Left lung (tissue), 10 donors: ENCODE measurements around the gene NRAP. TPM values are rescaled to one million over a fixed set of nuclear protein-coding genes. Genes with fewer than 3 reads are reported as not detected.

Experiments used
- ATAC-seq: fragments of 200-7000 bp; cut with Tn5 transposase; one replicate; pipeline ENCODE4 v1.9.1; 2020; ENCODE audit warnings: moderate library complexity
- DNase-seq, 4 donors: peaks; one replicate each; pipeline ENCODE4 v3.0.0-alpha.2; 2013 to 2020
- H3K27ac ChIP-seq, 2 donors: fragments of 200-600 bp; sonication (generic) in 1 of 2; one replicate each; pipeline versions ENCODE4 v1.5.0 to v1.8.0; 2020 to 2021
- H3K27me3 ChIP-seq, 2 donors: fragments of 200-600 bp; sonication (generic) in 1 of 2; one replicate each; pipeline versions ENCODE4 v1.5.0 to v1.8.0; 2020 to 2021
- H3K36me3 ChIP-seq, 2 donors: fragments of 200-600 bp; sonication (generic) in 1 of 2; one replicate each; pipeline versions ENCODE4 v1.5.0 to v1.8.0; 2020 to 2021
- H3K4me1 ChIP-seq, 2 donors: fragments of 200-600 bp; one replicate each; pipeline ENCODE4 v1.8.0; 2021
- H3K4me3 ChIP-seq, 2 donors: fragments of 200-600 bp; sonication (generic) in 1 of 2; one replicate each; pipeline versions ENCODE4 v1.5.0 to v1.8.0; 2020 to 2021; ENCODE audit warnings: mild to moderate bottlenecking in 1 of 2
- H3K9me3 ChIP-seq, 2 donors: fragments of 200-600 bp; sonication (generic) in 1 of 2; one replicate each; pipeline versions ENCODE4 v1.5.0 to v1.8.0; 2020 to 2021
- intact Hi-C, 2 donors: fragments of 100-400 bp; cut with DNase I; formaldehyde crosslinking; loops; one replicate each; pipeline versions ENCODE4 v1.11.2 to v1.14.2; 2022
- polyA plus RNA-seq, 6 donors: library from polyadenylated mRNA; unstranded; fragments of 120-200 nt; gene quantifications; one replicate each; pipeline ENCODE4 v1.2.1, GENCODE V29; 2013; ENCODE audit not compliant: insufficient read length in 6 of 6
- total RNA-seq, 2 donors: library from RNA; stranded (reverse); fragmentation: NEBNext Ultra II Directional; extraction: Animal tissue kit (Norgen Biotek cat#: 25700); gene quantifications; one replicate each; pipeline ENCODE4 v1.2.1, GENCODE V29; 2021
- TF ChIP-seq, protein P1 (sequence below), 2 donors: fragments of 200-600 bp; sonication (generic) in 1 of 2; IDR thresholded peaks; one replicate each; pipeline versions ENCODE4 v1.5.0 to v1.8.0; 2021; ENCODE audit warnings: antibody characterized with exemption in 2 of 2
- donor health status: DM: no; HTN: yes; CAD: no.
- donor health status: DM: no; HTN: no; CAD: no.

The NRAP gene
- total and polyA plus RNA-seq, 8 donors = 0.03 to 0.26 (median 0.07) TPM; not detected in 4

DNA sequence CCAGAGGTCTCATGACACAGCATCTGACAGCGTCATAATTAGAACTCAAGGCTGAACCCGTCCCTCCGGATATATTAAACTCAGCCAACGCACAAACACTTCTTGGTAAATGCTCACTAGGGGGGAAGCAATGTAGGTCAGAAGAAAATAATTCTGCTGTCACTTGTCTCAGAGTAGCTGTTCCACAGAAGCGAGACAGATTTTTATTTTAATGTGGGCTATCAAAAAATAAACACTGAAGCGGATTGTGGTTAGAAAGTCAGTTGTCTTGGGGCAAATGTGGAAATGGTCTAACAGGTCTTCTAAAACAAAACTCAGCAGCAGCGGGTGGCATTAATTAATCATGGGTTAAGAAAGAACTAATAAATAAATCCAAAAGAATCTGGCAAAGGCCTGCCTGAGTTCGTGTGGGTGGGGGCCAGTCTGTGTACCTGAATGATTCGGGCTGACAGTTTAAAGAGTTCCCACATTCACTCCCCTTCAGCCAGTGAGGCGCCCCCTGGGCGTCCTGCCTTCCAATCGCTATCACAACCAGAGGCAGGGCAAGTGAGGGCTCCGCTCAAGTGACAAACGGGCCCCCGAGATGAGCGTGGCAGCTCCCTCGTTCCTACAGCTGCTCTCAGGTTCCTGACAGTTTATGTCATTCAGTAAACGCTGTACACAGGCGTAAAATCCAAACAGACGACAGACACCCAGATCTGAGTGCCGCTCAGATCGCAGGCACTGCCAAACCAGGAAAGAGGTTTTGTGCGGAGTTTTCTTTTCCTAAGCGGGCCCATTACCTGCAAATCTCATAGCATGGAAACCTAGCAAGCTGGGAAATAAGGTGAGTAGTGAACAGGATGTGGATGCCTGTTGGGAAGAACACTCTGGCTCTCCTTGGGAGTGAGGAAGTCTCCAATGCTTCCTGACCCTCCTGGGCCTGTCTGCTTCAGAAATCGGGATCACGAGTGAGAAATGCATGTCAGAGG is 52.9 kb downstream of the NRAP start:
- no peaks in the 10 kb centered on the region for H3K36me3 ChIP-seq
- no peaks in the 10 kb centered on the region for H3K4me1 ChIP-seq
- ATAC-seq (no peak), DNase-seq (peak in 1 of 4 donors; percentile 5)
- H3K4me3 ChIP-seq = no peak overlapping the region
- intact Hi-C loops = no loop called here
- H3K27ac ChIP-seq = no peak overlapping the region
- peaks cover 2 to 45% of the 10 kb centered on the region in 2 donors for H3K27me3 ChIP-seq
- no peaks in the 10 kb centered on the region for H3K9me3 ChIP-seq
- TF ChIP-seq, protein P1, sequence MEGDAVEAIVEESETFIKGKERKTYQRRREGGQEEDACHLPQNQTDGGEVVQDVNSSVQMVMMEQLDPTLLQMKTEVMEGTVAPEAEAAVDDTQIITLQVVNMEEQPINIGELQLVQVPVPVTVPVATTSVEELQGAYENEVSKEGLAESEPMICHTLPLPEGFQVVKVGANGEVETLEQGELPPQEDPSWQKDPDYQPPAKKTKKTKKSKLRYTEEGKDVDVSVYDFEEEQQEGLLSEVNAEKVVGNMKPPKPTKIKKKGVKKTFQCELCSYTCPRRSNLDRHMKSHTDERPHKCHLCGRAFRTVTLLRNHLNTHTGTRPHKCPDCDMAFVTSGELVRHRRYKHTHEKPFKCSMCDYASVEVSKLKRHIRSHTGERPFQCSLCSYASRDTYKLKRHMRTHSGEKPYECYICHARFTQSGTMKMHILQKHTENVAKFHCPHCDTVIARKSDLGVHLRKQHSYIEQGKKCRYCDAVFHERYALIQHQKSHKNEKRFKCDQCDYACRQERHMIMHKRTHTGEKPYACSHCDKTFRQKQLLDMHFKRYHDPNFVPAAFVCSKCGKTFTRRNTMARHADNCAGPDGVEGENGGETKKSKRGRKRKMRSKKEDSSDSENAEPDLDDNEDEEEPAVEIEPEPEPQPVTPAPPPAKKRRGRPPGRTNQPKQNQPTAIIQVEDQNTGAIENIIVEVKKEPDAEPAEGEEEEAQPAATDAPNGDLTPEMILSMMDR (IDR thresholded peaks at IDR 0.05) = no peak

DNA sequence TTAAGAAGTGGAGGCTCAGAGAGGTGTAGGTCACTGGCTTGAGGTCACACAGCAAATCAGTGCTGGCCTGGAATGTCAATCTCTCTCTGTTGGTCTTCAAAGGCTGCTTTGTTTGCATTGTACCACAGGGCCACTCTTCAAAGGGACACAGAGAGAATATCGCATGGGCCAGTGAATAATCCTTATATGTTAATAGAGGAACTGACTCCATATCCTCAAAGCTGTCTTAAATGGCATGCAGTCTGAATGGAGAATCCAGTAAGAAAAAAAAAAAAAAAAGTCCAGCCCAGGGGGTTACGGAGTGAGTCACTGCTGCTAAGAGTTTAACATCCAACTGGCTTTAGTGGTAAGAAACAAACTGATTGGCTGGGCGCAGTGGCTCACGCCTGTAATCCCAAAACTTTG is 54.1 kb downstream of the NRAP start:
- ATAC-seq (no peak), DNase-seq (no peak)
- peaks cover 0 to 33% of the 10 kb centered on the region in 2 donors for H3K27me3 ChIP-seq
- no peaks in the 10 kb centered on the region for H3K36me3 ChIP-seq
- no peak overlapping the region for H3K27ac ChIP-seq
- intact Hi-C loops = no loop called here
- no peaks in the 10 kb centered on the region for H3K4me1 ChIP-seq
- TF ChIP-seq, protein P1 (IDR thresholded peaks at IDR 0.05) = no peak
- H3K9me3 ChIP-seq = no peaks in the 10 kb centered on the region
- H3K4me3 ChIP-seq = no peak overlapping the region

DNA sequence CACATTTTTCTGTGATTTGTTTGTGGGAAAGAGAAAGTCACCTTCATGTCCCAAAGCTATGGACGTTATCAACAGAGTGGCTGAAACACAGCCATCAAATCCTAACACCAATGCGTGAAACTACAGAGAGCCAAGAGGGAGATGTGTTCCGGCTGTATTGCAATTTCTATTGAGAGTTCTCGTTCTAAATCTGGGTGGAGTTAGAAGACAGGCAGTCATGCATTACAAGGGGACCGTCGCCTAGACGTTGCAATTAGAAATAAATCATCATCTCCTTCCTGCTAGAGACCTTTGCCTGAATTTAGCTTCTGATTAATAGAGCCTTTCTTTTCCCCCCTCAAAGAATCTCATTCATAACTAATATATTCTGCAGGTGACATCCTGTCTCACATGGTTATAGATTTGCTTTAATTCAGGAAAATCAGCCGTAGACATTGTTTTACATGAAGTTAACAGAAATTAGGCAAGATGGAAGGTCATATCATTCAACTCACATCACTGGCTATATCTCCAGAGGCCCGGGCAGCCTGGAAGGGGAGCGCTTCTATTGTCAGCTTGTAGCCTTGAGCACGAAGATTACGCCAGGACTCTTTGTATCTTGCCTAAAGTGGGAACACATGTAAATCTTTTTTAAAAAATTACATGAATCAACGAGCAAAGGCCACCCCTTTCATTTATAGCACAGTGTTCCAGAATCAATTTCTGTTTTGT is 58.4 kb downstream of the NRAP start:
- Histone ChIP-seq H3K4me1 (no peaks in the 10 kb centered on the region), H3K36me3 (no peaks in the 10 kb centered on the region), H3K27me3 (peaks cover 0 to 7% of the 10 kb centered on the region in 2 donors), H3K9me3 (no peaks in the 10 kb centered on the region), H3K4me3 (no peak overlapping the region), H3K27ac (no peak overlapping the region)
- TF ChIP-seq, protein P1 (IDR thresholded peaks at IDR 0.05) = no peak
- intact Hi-C loops = no loop called here
- ATAC-seq = no peak
- no peak for DNase-seq

DNA sequence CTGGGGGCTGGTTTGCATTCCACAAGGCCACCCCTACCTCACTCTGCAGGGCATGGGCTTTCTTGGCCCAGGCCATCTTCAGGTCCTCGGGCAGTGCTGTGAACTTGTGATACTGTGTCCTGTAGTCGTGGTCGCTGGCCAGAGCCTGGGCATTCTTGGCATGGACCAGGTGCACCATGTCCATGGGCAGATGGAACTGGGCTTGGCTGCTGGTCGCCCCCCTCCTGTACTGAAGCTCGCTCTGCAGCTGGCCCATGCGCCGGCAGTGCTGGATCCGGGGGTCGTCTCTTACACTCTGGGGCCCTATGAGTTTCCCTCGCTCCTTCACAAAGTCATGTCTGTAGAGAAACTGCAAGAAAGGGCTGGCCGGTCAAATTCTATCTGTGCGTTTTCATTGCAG is 59.3 kb downstream of the NRAP start:
- no peak overlapping the region for H3K27ac ChIP-seq
- DNase-seq (peak in 1 of 4 donors; percentile 72), ATAC-seq (no peak)
- intact Hi-C loops = no loop called here
- no peaks in the 10 kb centered on the region for H3K9me3 ChIP-seq
- H3K36me3 ChIP-seq = no peaks in the 10 kb centered on the region
- H3K27me3 ChIP-seq = no peaks in the 10 kb centered on the region
- H3K4me1 ChIP-seq = no peaks in the 10 kb centered on the region
- TF ChIP-seq, protein P1 (IDR thresholded peaks at IDR 0.05) = no peak
- no peak overlapping the region for H3K4me3 ChIP-seq
